Effector memory CD4-positive, alpha-beta T cell (primary cell): ENCODE data around the gene MS4A6E.
"Not testable (repeated sequence)": the region's sequence is repeated elsewhere in the genome, so short reads cannot be mapped to it uniquely, and the experiment has no call there.

Source experiments
- DNase-seq, 3 donors: peaks; one replicate each; pipeline ENCODE4 v3.0.0-alpha.2; 2020
- H3K27ac ChIP-seq: 2 replicates; pipeline ENCODE4 v1.7.0; 2013; ENCODE audit warnings: mild to moderate bottlenecking, low read length, moderate library complexity; ENCODE audit not compliant: insufficient read depth, poor library complexity, severe bottlenecking
- H3K27me3 ChIP-seq: replicated peaks from 2 replicates; pipeline ENCODE4 v1.7.0; 2013; ENCODE audit warnings: mild to moderate bottlenecking, low read length; ENCODE audit not compliant: insufficient read depth, control insufficient read depth, poor library complexity, severe bottlenecking
- H3K36me3 ChIP-seq: 2 replicates; pipeline ENCODE4 v1.7.0; 2013; ENCODE audit warnings: mild to moderate bottlenecking, low read length, moderate library complexity; ENCODE audit not compliant: control insufficient read depth, insufficient read depth
- H3K4me1 ChIP-seq: 2 replicates; pipeline ENCODE4 v1.7.0; 2013; ENCODE audit warnings: low read length, mild to moderate bottlenecking; ENCODE audit not compliant: control insufficient read depth, insufficient read depth, poor library complexity, severe bottlenecking
- H3K4me3 ChIP-seq: 2 replicates; pipeline ENCODE4 v1.7.0; 2013; ENCODE audit warnings: low read length, low read depth, mild to moderate bottlenecking; ENCODE audit not compliant: insufficient read depth, poor library complexity, severe bottlenecking
- H3K9me3 ChIP-seq: 2 replicates; pipeline ENCODE4 v1.7.0; 2013; ENCODE audit warnings: mild to moderate bottlenecking, low read length, moderate library complexity; ENCODE audit not compliant: control insufficient read depth

Gene MS4A6E

GRCh38 chr11:60357771-60358170 lies 30.7 kb downstream of the MS4A6E start:
- Histone ChIP-seq H3K36me3 (no peaks in the 10 kb centered on the region), H3K4me3 (no peak overlapping the region), H3K4me1 (no peaks in the 10 kb centered on the region), H3K27me3 (no peaks in the 10 kb centered on the region), H3K9me3 (no peaks in the 10 kb centered on the region), H3K27ac (no peak overlapping the region)
- DNase-seq, result no peak

GRCh38 chr11:60360621-60361020 lies 33.6 kb downstream of the MS4A6E start:
- DNase-seq, result no peak
- H3K9me3 ChIP-seq, result no peaks in the 10 kb centered on the region
- H3K36me3 ChIP-seq, result no peaks in the 10 kb centered on the region
- no peak overlapping the region for H3K27ac ChIP-seq
- no peak overlapping the region for H3K4me3 ChIP-seq
- peaks cover 3% of the 10 kb centered on the region for H3K27me3 ChIP-seq
- no peaks in the 10 kb centered on the region for H3K4me1 ChIP-seq

- Histone ChIP-seq H3K36me3 (no peaks in the 10 kb centered on the region), H3K4me3 (no peak overlapping the region), H3K27me3 (peaks cover 3% of the 10 kb centered on the region), H3K27ac (no peak overlapping the region), H3K4me1 (no peaks in the 10 kb centered on the region), H3K9me3 (no peaks in the 10 kb centered on the region)
- no peak for DNase-seq
Measured at GRCh38 chr11:60362241-60362640, 35.2 kb downstream of the MS4A6E start.

- Histone ChIP-seq H3K4me3 (no peak overlapping the region), H3K9me3 (no peaks in the 10 kb centered on the region), H3K4me1 (no peaks in the 10 kb centered on the region), H3K27me3 (peaks cover 3% of the 10 kb centered on the region), H3K27ac (no peak overlapping the region), H3K36me3 (no peaks in the 10 kb centered on the region)
- DNase-seq, result peak in 2 of 3 donors; percentile 1 to 41
Measured at GRCh38 chr11:60363542-60364470, 36.8 kb downstream of the MS4A6E start.

- not testable (repeated sequence) for H3K27me3 ChIP-seq, H3K36me3 ChIP-seq, H3K4me1 ChIP-seq, H3K9me3 ChIP-seq, H3K4me3 ChIP-seq, H3K27ac ChIP-seq, DNase-seq
Measured at GRCh38 chr11:60366262-60366904, 39.3 kb downstream of the MS4A6E start.

- no peaks in the 10 kb centered on the region for H3K4me1 ChIP-seq
- H3K9me3 ChIP-seq, result no peaks in the 10 kb centered on the region
- no peak overlapping the region for H3K4me3 ChIP-seq
- peaks cover 3% of the 10 kb centered on the region for H3K27me3 ChIP-seq
- DNase-seq, result no peak
- no peaks in the 10 kb centered on the region for H3K36me3 ChIP-seq
- H3K27ac ChIP-seq, result no peak overlapping the region
Measured at GRCh38 chr11:60367009-60367408, 40.0 kb downstream of the MS4A6E start.

- no peak overlapping the region for H3K27ac ChIP-seq
- H3K9me3 ChIP-seq, result no peaks in the 10 kb centered on the region
- H3K36me3 ChIP-seq, result no peaks in the 10 kb centered on the region
- H3K27me3 ChIP-seq, result peaks cover 3% of the 10 kb centered on the region
- no peaks in the 10 kb centered on the region for H3K4me1 ChIP-seq
- H3K4me3 ChIP-seq, result no peak overlapping the region
- DNase-seq, result no peak
Measured at GRCh38 chr11:60367896-60368295, 40.8 kb downstream of the MS4A6E start.

GRCh38 chr11:60370252-60370810 lies 43.3 kb downstream of the MS4A6E start:
- DNase-seq, result no peak
- Histone ChIP-seq H3K4me1 (no peaks in the 10 kb centered on the region), H3K9me3 (no peaks in the 10 kb centered on the region), H3K27me3 (no peaks in the 10 kb centered on the region), H3K4me3 (no peak overlapping the region), H3K27ac (no peak overlapping the region), H3K36me3 (no peaks in the 10 kb centered on the region)

- DNase-seq, result no peak
- Histone ChIP-seq H3K36me3 (no peaks in the 10 kb centered on the region), H3K27me3 (no peaks in the 10 kb centered on the region), H3K4me3 (no peak overlapping the region), H3K27ac (no peak overlapping the region), H3K9me3 (no peaks in the 10 kb centered on the region), H3K4me1 (no peaks in the 10 kb centered on the region)
Measured at GRCh38 chr11:60370811-60371298, 43.8 kb downstream of the MS4A6E start.

GRCh38 chr11:60371386-60371785 lies 44.3 kb downstream of the MS4A6E start:
- Histone ChIP-seq H3K36me3 (no peaks in the 10 kb centered on the region), H3K9me3 (no peaks in the 10 kb centered on the region), H3K27me3 (no peaks in the 10 kb centered on the region), H3K27ac (no peak overlapping the region), H3K4me1 (no peaks in the 10 kb centered on the region), H3K4me3 (no peak overlapping the region)
- DNase-seq, result no peak
